AG04449 (cell line): ENCODE results near the gene CD1B.
"Not testable (repeated sequence)": the region's sequence is repeated elsewhere in the genome, so short reads cannot be mapped to it uniquely, and the experiment has no call there.

Experiments
- CTCF ChIA-PET: fragments of 350-600 bp; formaldehyde crosslinking; extraction: SDS; loops from one replicate; lab custom pipeline; 2021; ENCODE audit warnings: antibody characterized with exemption; lab: Yijun Ruan, JAX
- POLR2A ChIA-PET: fragments of 400-600, 350-600 bp; formaldehyde crosslinking; extraction: SDS; loops from one replicate; lab custom pipeline; 2020; ENCODE audit warnings: antibody characterized with exemption, inconsistent platforms; lab: Yijun Ruan, JAX
- DNase-seq: peaks from one replicate; pipeline ENCODE4 v3.0.0-alpha.2; 2010; ENCODE audit warnings: low read depth, low spot score
- H3K4me3 ChIP-seq: 2 replicates; pipeline ENCODE4 v1.5.1; 2011; ENCODE audit warnings: low read depth, mild to moderate bottlenecking, control low read depth, low read length
- TF ChIP-seq, protein P1 (sequence below): IDR thresholded peaks from one replicate; pipeline ENCODE4 v1.5.1; 2011; ENCODE audit warnings: mild to moderate bottlenecking, moderate library complexity, low read length, control low read depth, inconsistent platforms; ENCODE audit not compliant: insufficient read depth; ENCODE audit errors: missing control alignments

Gene CD1B

DNA sequence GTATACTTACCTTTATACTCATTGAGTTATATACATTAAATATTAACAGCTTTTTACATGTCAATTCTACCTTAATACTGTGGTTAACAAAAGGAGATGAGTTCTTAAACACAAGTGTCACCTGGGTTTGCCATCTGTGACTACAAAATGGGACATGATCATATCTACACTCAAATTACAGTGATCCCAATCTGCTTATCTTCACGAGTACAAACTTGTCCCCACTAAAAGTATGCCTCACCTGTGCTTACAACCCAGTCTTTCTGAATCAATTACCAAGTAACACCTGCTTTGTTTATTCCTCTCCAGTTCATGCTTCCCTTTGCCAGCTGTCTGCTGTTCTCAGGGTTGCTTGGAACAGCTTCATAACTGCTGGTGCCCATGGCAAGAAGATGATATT, 31.2 kb upstream of the CD1B start:
- DNase-seq = no peak
- no peak overlapping the region for H3K4me3 ChIP-seq
- ChIA-PET POLR2A (no interaction called here), CTCF (no interaction called here)
- TF ChIP-seq, protein P1, sequence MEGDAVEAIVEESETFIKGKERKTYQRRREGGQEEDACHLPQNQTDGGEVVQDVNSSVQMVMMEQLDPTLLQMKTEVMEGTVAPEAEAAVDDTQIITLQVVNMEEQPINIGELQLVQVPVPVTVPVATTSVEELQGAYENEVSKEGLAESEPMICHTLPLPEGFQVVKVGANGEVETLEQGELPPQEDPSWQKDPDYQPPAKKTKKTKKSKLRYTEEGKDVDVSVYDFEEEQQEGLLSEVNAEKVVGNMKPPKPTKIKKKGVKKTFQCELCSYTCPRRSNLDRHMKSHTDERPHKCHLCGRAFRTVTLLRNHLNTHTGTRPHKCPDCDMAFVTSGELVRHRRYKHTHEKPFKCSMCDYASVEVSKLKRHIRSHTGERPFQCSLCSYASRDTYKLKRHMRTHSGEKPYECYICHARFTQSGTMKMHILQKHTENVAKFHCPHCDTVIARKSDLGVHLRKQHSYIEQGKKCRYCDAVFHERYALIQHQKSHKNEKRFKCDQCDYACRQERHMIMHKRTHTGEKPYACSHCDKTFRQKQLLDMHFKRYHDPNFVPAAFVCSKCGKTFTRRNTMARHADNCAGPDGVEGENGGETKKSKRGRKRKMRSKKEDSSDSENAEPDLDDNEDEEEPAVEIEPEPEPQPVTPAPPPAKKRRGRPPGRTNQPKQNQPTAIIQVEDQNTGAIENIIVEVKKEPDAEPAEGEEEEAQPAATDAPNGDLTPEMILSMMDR = no peak

DNA sequence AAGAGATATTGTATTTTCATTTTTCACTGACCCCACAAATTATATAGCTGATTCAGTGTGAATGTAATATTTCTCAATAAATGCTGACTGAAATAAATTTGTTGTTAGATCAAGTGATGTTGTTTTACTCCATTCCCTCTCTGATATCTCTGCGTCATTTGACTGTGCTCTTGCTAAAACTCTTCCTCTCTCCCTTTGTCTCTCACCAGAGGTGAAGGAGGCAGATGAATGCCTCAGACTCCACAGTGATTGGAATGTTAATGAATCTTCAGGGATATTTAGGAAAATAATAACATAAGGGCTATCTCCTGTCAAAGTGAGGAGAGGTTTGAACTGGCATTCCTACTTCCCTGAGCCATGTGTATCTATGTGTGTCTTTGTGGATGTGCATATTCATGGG, 26.1 kb upstream of the CD1B start:
- no peak overlapping the region for H3K4me3 ChIP-seq
- CTCF ChIA-PET = no interaction called here
- POLR2A ChIA-PET = no interaction called here
- TF ChIP-seq, protein P1 = no peak
- DNase-seq = no peak

DNA sequence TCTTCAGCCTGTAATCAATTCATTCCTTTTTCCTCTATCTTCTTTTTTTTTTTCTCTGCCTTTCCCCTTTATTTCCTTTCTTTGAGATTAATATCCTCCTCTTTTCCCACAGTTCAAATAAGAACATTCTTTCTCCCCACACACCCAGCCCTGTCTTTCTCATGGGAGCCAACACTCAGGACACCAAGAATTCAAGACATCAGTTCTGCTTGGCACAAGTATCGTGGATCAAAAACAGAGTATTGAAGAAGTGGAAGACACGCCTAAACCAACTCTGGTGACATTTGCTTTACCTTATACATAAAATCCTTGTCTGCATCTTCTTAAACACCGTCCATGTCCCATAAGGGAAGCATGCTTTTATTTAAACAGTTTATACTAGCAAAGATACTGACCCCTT, 25.3 kb upstream of the CD1B start:
- no peak overlapping the region for H3K4me3 ChIP-seq
- DNase-seq = no peak
- ChIA-PET CTCF (no interaction called here), POLR2A (no interaction called here)
- TF ChIP-seq, protein P1 = no peak

DNA sequence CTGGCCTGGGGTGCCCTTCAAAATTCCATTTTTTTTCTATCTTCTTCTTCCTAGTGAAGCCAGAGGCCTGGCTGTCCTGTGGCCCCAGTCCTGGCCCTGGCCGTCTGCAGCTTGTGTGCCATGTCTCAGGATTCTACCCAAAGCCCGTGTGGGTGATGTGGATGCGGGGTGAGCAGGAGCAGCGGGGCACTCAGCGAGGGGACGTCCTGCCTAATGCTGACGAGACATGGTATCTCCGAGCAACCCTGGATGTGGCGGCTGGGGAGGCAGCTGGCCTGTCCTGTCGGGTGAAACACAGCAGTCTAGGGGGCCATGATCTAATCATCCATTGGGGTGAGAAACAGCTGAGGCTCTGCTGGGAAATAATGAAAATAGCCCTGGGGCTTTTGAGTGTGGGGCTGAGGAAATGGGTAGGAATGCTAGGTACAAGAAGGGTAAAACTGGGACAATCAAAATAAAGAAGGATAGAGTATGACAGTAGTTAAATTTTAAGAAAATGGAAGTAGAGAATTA, 24.5 kb upstream of the CD1B start:
- no peak for DNase-seq
- TF ChIP-seq, protein P1 = no peak
- no peak overlapping the region for H3K4me3 ChIP-seq
- ChIA-PET CTCF (no interaction called here), POLR2A (no interaction called here)

DNA sequence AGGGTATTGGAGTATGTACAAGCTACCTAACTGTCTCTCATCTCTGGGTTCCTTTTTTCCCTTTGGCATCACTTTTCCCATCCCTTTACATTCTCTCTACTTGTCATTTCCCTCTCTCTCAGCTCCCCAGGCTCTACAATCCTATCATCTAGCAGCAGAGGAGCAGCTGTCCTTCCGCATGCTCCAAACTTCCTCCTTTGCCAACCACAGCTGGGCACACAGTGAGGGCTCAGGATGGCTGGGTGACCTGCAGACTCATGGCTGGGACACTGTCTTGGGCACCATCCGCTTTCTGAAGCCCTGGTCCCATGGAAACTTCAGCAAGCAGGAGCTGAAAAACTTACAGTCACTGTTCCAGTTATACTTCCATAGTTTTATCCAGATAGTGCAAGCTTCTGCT, 22.9 kb upstream of the CD1B start:
- H3K4me3 ChIP-seq = no peak overlapping the region
- ChIA-PET CTCF (no interaction called here), POLR2A (no interaction called here)
- TF ChIP-seq, protein P1 = no peak
- DNase-seq = no peak

DNA sequence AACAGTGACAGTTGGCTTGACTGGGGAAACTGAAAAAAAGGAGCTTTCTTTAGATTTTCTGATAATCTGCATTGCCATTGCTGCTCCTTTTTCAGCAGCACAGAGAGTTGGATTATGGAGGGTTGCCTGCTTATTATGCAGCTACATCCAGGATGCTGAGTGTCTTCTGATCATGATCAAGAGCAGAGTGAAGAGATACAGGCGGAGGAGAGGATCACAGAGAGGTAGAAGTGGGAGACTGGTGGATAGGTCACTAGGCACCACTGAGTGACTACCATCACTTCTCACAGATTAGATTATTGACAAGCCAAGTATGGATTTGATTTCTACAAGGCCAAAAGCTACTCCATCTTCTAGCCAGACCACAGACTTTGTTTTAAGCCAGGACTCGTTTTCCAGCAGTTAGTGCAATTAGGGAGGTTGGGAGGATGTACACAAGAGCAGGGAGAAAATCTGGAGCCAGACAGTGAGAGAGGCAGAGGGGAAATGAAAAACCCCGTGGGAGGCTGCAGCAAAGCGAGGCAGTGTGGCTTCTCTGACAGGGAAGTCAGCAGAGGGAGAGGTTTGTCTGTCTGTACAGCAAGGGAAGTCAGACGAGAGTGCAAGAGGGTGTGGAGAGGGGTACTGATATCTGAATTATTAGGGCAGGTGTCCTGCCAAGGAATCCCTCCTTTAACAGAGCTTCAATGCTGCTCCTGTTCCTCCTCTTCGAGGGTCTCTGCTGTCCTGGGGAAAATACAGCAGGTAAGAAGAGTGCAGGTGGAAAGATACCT, 22.2 kb upstream of the CD1B start, which contains the start of gene CD1E:
Gene CD1E, plus strand, starts transcription at position 592 of the 773 bp plus-strand sequence. Its CDS starts 95 bp downstream, at position 687.
- no peak within 1 kb of the TSS for H3K4me3 ChIP-seq
- DNase-seq = no peak
- TF ChIP-seq, protein P1 = no peak
- CTCF ChIA-PET = no interaction called here
- POLR2A ChIA-PET = no interaction called here

DNA sequence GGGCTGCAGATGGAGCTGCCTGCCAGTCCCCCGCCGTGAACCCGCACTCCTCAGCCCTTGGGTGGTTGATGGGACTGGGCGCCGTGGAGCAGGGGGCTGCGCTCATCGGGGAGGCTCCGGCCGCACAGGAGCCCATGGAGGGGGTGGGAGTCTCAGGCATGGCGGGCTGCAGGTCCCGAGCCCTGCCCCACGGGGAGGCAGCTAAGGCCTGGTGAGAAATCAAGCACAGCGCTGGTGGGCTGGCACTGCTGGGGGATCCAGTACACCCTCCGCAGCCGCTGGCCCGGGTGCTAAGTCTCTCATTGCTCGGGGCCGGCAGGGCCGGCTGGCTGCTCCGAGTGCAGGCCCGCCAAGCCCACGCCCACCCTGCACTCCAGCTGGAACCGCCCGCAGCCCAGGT, 17.6 kb upstream of the CD1B start:
- CTCF ChIA-PET, H3K4me3 ChIP-seq, POLR2A ChIA-PET, DNase-seq: not testable (repeated sequence)

DNA sequence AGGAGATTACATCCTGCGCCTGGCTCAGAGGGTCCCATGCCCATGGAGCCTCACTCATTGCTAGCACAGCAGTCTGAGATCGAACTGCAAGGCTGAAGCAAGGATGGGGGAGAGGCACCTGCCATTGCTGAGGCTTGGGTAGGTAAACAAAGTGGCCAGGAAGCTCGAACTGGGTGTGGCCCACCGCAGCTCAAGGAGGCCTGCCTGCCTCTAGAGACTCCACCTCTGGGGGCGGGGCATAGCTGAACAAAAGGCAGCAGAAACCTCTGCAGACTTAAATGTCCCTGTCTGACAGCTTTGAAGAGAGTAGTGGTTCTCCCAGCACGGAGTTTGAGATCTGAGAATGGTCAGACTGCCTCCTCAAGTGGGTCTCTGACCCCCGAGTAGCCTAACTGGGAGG, 5.1 kb upstream of the CD1B start:
- H3K4me3 ChIP-seq, POLR2A ChIA-PET, DNase-seq, CTCF ChIA-PET: not testable (repeated sequence)
